Mesenchymal stem cell (in vitro differentiated cells and primary cell): Measurements from ENCODE around the gene AZU1.
"Not testable (repeated sequence)": the region's sequence is repeated elsewhere in the genome, so short reads cannot be mapped to it uniquely, and the experiment has no call there.

Source experiments
- DNase-seq: peaks from one replicate; pipeline ENCODE4 v3.0.0-alpha.2; 2013
- H2AFZ ChIP-seq: one replicate; pipeline ENCODE4 v1.6.1; 2013; ENCODE audit warnings: low read depth, mild to moderate bottlenecking, control low read depth, inconsistent platforms, low read length, moderate library complexity
- H2AK5ac ChIP-seq: 2 replicates; pipeline ENCODE4 v1.6.1; 2013; ENCODE audit warnings: low read length, moderate library complexity, mild to moderate bottlenecking, inconsistent platforms; ENCODE audit not compliant: severe bottlenecking
- H2BK120ac ChIP-seq: one replicate; pipeline ENCODE4 v1.6.1; 2013; ENCODE audit warnings: low read depth, mild to moderate bottlenecking, inconsistent platforms, low read length, moderate library complexity
- H2BK12ac ChIP-seq, 2 experiments: one replicate each; pipeline ENCODE4 v1.6.1; 2013; ENCODE audit warnings: inconsistent platforms in 2 of 2, low read length in 2 of 2, mild to moderate bottlenecking in 2 of 2, moderate library complexity in 2 of 2, control low read depth in 1 of 2
- H2BK15ac ChIP-seq: one replicate; pipeline ENCODE4 v1.6.1; 2013; ENCODE audit warnings: mild to moderate bottlenecking, low read depth, inconsistent platforms; ENCODE audit not compliant: poor library complexity, severe bottlenecking
- H2BK5ac ChIP-seq: 2 replicates; pipeline ENCODE4 v1.6.1; 2013; ENCODE audit warnings: low read depth, mild to moderate bottlenecking, low read length, control low read depth, inconsistent platforms; ENCODE audit not compliant: poor library complexity, severe bottlenecking
- H3K14ac ChIP-seq, 2 experiments: one replicate each; pipeline ENCODE4 v1.6.1; 2013; ENCODE audit warnings: inconsistent platforms in 2 of 2, low read length in 2 of 2, control low read depth in 1 of 2, mild to moderate bottlenecking in 1 of 2, moderate library complexity in 1 of 2
- H3K18ac ChIP-seq, 2 experiments: one replicate each; pipeline ENCODE4 v1.6.1; 2013; ENCODE audit warnings: inconsistent platforms in 2 of 2, low read length in 2 of 2, control low read depth in 1 of 2, low read depth in 1 of 2, mild to moderate bottlenecking in 1 of 2
- H3K23ac ChIP-seq, 2 experiments: one replicate each; pipeline ENCODE4 v1.6.1; 2013; ENCODE audit warnings: inconsistent platforms in 2 of 2, low read length in 2 of 2, mild to moderate bottlenecking in 2 of 2, moderate library complexity in 2 of 2, control low read depth in 1 of 2
- H3K27ac ChIP-seq: 2 replicates; pipeline ENCODE4 v1.5.1; 2013; ENCODE audit warnings: mild to moderate bottlenecking, moderate library complexity, low read length, control low read depth, inconsistent platforms; ENCODE audit not compliant: poor library complexity, severe bottlenecking
- H3K27me3 ChIP-seq, 2 experiments: 2 replicates each; pipeline versions ENCODE4 v1.6.1 to v1.7.0; 2013; ENCODE audit warnings: low read length in 2 of 2, mild to moderate bottlenecking in 2 of 2, moderate library complexity in 2 of 2, control low read depth in 1 of 2, inconsistent platforms in 1 of 2; ENCODE audit not compliant: control insufficient read depth in 1 of 2, insufficient read depth in 1 of 2
- H3K36me3 ChIP-seq, 2 experiments: 2 replicates each; pipeline versions ENCODE4 v1.6.1 to v1.7.0; 2013; ENCODE audit warnings: low read length in 2 of 2, control low read depth in 1 of 2, inconsistent platforms in 1 of 2, low read depth in 1 of 2, mild to moderate bottlenecking in 1 of 2; ENCODE audit not compliant: insufficient read depth in 2 of 2, control insufficient read depth in 1 of 2
- H3K4ac ChIP-seq, 2 experiments: one replicate each; pipeline ENCODE4 v1.6.1; 2013; ENCODE audit warnings: inconsistent platforms in 2 of 2, low read length in 2 of 2, mild to moderate bottlenecking in 2 of 2, moderate library complexity in 2 of 2, control low read depth in 1 of 2, low read depth in 1 of 2
- H3K4me1 ChIP-seq: 2 replicates; pipeline ENCODE4 v1.6.1; 2013; ENCODE audit warnings: low read depth, low read length, control low read depth; ENCODE audit not compliant: control insufficient read depth, insufficient read depth
- H3K4me2 ChIP-seq: 2 replicates; pipeline ENCODE4 v1.6.1; 2013; ENCODE audit warnings: low read length, mild to moderate bottlenecking, inconsistent platforms; ENCODE audit not compliant: poor library complexity, severe bottlenecking
- H3K4me3 ChIP-seq, 2 experiments: 2 replicates each; pipeline versions ENCODE4 v1.5.1 to v1.7.0; 2013; ENCODE audit warnings: low read length in 2 of 2, mild to moderate bottlenecking in 2 of 2, control low read depth in 1 of 2, low read depth in 1 of 2; ENCODE audit not compliant: insufficient read depth in 1 of 2
- H3K79me1 ChIP-seq: replicated peaks from 2 replicates; pipeline ENCODE4 v1.6.1; 2013; ENCODE audit warnings: mild to moderate bottlenecking, control low read depth, low read length, inconsistent platforms; ENCODE audit not compliant: poor library complexity, severe bottlenecking
- H3K9ac ChIP-seq: 2 replicates; pipeline ENCODE4 v1.7.0; 2013; ENCODE audit warnings: mild to moderate bottlenecking, low read length, moderate library complexity
- H3K9me3 ChIP-seq: 2 replicates; pipeline ENCODE4 v1.7.0; 2013; ENCODE audit warnings: mild to moderate bottlenecking, low read length; ENCODE audit not compliant: control insufficient read depth
- H4K8ac ChIP-seq: one replicate; pipeline ENCODE4 v1.6.1; 2013; ENCODE audit warnings: inconsistent platforms, mild to moderate bottlenecking, low read length, moderate library complexity
- H4K91ac ChIP-seq: one replicate; pipeline ENCODE4 v1.6.1; 2013; ENCODE audit warnings: mild to moderate bottlenecking, low read length, inconsistent platforms
- WGBS: methylation state at CpG from one replicate; pipeline ENCODE4 v1.1.7; 2013; ENCODE audit warnings: mixed read lengths; 5-methylcytosine and 5-hydroxymethylcytosine counted together

AZU1 gene

GRCh38 chr19:834216-834615 is 6.6 kb downstream of the AZU1 start:
- no peak overlapping the region for H2AFZ ChIP-seq
- no peak overlapping the region for H3K4me3 ChIP-seq
- no peak overlapping the region for H4K91ac ChIP-seq
- H3K18ac ChIP-seq, result no peak overlapping the region
- no peak overlapping the region for H3K14ac ChIP-seq
- no peak overlapping the region for H3K9ac ChIP-seq
- H3K36me3 ChIP-seq, result no peaks in the 10 kb centered on the region
- H3K4me1 ChIP-seq, result peaks cover 5% of the 10 kb centered on the region
- WGBS, result 86% methylated on average over 23 of the region's 24 CpGs
- H3K27me3 ChIP-seq, result peaks cover 0 to 39% of the 10 kb centered on the region in 2 experiments
- no peak overlapping the region for H3K23ac ChIP-seq
- no peak overlapping the region for H2BK12ac ChIP-seq
- H4K8ac ChIP-seq, result no peak overlapping the region
- no peak overlapping the region for H2BK5ac ChIP-seq
- no peak for DNase-seq
- no peaks in the 10 kb centered on the region for H3K79me1 ChIP-seq
- H3K9me3 ChIP-seq, result no peaks in the 10 kb centered on the region
- no peak overlapping the region for H2BK120ac ChIP-seq
- no peak overlapping the region for H3K27ac ChIP-seq
- no peak overlapping the region for H2BK15ac ChIP-seq
- no peak overlapping the region for H3K4me2 ChIP-seq
- no peak overlapping the region for H3K4ac ChIP-seq
- H2AK5ac ChIP-seq, result no peak overlapping the region

GRCh38 chr19:835210-835810 is 7.7 kb downstream of the AZU1 start:
- no peak overlapping the region for H3K9ac ChIP-seq
- H2BK120ac ChIP-seq, result no peak overlapping the region
- no peak overlapping the region for H2BK12ac ChIP-seq
- H3K23ac ChIP-seq, result no peak overlapping the region
- no peak for DNase-seq
- H3K9me3 ChIP-seq, result no peaks in the 10 kb centered on the region
- no peak overlapping the region for H3K4ac ChIP-seq
- H3K4me3 ChIP-seq, result no peak overlapping the region
- no peak overlapping the region for H2AK5ac ChIP-seq
- no peak overlapping the region for H3K14ac ChIP-seq
- peaks cover 4% of the 10 kb centered on the region for H3K4me1 ChIP-seq
- no peak overlapping the region for H2BK15ac ChIP-seq
- no peak overlapping the region for H3K4me2 ChIP-seq
- WGBS, result 87% methylated on average over 28 of the region's 36 CpGs
- H3K36me3 ChIP-seq, result no peaks in the 10 kb centered on the region
- no peak overlapping the region for H4K91ac ChIP-seq
- H3K79me1 ChIP-seq, result no peaks in the 10 kb centered on the region
- no peak overlapping the region for H2AFZ ChIP-seq
- H3K18ac ChIP-seq, result no peak overlapping the region
- peaks cover 0 to 40% of the 10 kb centered on the region in 2 experiments for H3K27me3 ChIP-seq
- peak overlapping the region; percentile 25 for H2BK5ac ChIP-seq
- H3K27ac ChIP-seq, result no peak overlapping the region
- no peak overlapping the region for H4K8ac ChIP-seq

GRCh38 chr19:840519-841206 is 13.0 kb downstream of the AZU1 start, which contains the start of gene PRTN3:
TSS of gene PRTN3 (plus strand) at chr19:840999. CDS start at chr19:841009, 10 bp downstream.
- H3K4me2 ChIP-seq, result no peak within 1 kb of the TSS
- WGBS, result 83% methylated on average over 24 of the region's 24 CpGs

GRCh38 chr19:842802-843179 is 15.2 kb downstream of the AZU1 start:
- not testable (repeated sequence) for DNase-seq, H4K8ac ChIP-seq, H4K91ac ChIP-seq, H2AK5ac ChIP-seq, H2BK15ac ChIP-seq, H2BK120ac ChIP-seq, H2BK5ac ChIP-seq, H3K23ac ChIP-seq, H3K14ac ChIP-seq, H2AFZ ChIP-seq, H3K4ac ChIP-seq, H3K9ac ChIP-seq, H3K4me3 ChIP-seq, H3K9me3 ChIP-seq, H3K36me3 ChIP-seq, H2BK12ac ChIP-seq, H3K4me2 ChIP-seq, H3K79me1 ChIP-seq, H3K18ac ChIP-seq, H3K27ac ChIP-seq
- WGBS, result 85% methylated on average over 4 of the region's 7 CpGs
- H3K27me3 ChIP-seq, result peaks cover 29 to 68% of the 10 kb centered on the region in 2 experiments
- peaks cover 15% of the 10 kb centered on the region for H3K4me1 ChIP-seq

More at GRCh38 chr19:840519-841206, 13.0 kb downstream of the AZU1 start, which contains the start of gene PRTN3:
- Histone ChIP-seq H4K8ac (no peak within 1 kb of the TSS), H3K4ac (no peak within 1 kb of the TSS), H2AFZ (no peak within 1 kb of the TSS), H3K9me3 (no peaks in the 10 kb centered on the region), H3K4me3 (no peak within 1 kb of the TSS), H2BK120ac (no peak within 1 kb of the TSS), H3K4me1 (peaks cover 12% of the 10 kb centered on the region), H3K18ac (no peak within 1 kb of the TSS), H3K9ac (no peak within 1 kb of the TSS), H2BK15ac (no peak within 1 kb of the TSS), H2BK12ac (no peak within 1 kb of the TSS), H3K27me3 (peaks cover 21 to 64% of the 10 kb centered on the region in 2 experiments), H2AK5ac (no peak within 1 kb of the TSS), H3K36me3 (peaks cover 0 to 6% of the 10 kb centered on the region in 2 experiments), H4K91ac (no peak within 1 kb of the TSS), H3K23ac (no peak within 1 kb of the TSS), H2BK5ac (no peak within 1 kb of the TSS), H3K27ac (no peak within 1 kb of the TSS), H3K79me1 (no peaks in the 10 kb centered on the region), H3K14ac (no peak within 1 kb of the TSS)
- no peak for DNase-seq
